ENCODE results near the gene GYG2.

DNA sequence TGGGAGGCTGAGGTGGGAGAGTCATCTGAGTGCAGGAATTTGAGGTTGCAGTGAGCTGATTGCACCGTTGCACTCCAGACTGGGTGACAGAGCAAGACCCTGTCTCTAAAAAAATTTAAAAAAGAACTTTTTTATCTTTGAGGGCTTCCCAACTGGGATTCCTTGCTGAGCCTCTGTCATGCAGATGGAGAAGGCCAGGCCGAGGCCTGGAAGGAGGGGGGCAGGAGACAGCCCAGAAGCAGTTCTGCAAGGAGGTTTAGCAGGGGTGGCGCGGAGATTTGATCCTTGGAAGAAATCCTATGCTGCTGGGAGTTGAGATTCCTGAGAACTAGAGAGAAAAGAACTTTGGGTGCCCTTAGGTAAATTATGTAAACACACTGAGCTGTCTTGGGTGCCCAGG is 102.9 kb downstream of the GYG2 start:
- TF ChIP-seq ZNF423 (CRISPR knock-in tag; IDR thresholded peaks at IDR 0.05) = peak; percentile 73
- TF ChIP-seq, protein P1, sequence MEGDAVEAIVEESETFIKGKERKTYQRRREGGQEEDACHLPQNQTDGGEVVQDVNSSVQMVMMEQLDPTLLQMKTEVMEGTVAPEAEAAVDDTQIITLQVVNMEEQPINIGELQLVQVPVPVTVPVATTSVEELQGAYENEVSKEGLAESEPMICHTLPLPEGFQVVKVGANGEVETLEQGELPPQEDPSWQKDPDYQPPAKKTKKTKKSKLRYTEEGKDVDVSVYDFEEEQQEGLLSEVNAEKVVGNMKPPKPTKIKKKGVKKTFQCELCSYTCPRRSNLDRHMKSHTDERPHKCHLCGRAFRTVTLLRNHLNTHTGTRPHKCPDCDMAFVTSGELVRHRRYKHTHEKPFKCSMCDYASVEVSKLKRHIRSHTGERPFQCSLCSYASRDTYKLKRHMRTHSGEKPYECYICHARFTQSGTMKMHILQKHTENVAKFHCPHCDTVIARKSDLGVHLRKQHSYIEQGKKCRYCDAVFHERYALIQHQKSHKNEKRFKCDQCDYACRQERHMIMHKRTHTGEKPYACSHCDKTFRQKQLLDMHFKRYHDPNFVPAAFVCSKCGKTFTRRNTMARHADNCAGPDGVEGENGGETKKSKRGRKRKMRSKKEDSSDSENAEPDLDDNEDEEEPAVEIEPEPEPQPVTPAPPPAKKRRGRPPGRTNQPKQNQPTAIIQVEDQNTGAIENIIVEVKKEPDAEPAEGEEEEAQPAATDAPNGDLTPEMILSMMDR (IDR thresholded peaks at IDR 0.05) = no peak
